Hematopoietic multipotent progenitor cell treated with erythropoietin and hydrocortisone succinate and interleukin-3 and kit ligand, for 6 days (in vitro differentiated cells): ENCODE data around the gene PGBD2.
"Not testable (repeated sequence)": the region's sequence is repeated elsewhere in the genome, so short reads cannot be mapped to it uniquely, and the experiment has no call there.

Experiments used
- DNase-seq: peaks from one replicate; pipeline ENCODE4 v3.0.0-alpha.2; 2015

The PGBD2 gene

GRCh38 chr1:248927283-248927682 lies 21.2 kb downstream of the PGBD2 start:
- DNase-seq = not testable (repeated sequence)

GRCh38 chr1:248928122-248928521 lies 22.1 kb downstream of the PGBD2 start:
- DNase-seq = not testable (repeated sequence)

- DNase-seq = not testable (repeated sequence)
These were observed 24.0 kb downstream of the PGBD2 start for GRCh38 chr1:248930037-248930436.

DNA sequence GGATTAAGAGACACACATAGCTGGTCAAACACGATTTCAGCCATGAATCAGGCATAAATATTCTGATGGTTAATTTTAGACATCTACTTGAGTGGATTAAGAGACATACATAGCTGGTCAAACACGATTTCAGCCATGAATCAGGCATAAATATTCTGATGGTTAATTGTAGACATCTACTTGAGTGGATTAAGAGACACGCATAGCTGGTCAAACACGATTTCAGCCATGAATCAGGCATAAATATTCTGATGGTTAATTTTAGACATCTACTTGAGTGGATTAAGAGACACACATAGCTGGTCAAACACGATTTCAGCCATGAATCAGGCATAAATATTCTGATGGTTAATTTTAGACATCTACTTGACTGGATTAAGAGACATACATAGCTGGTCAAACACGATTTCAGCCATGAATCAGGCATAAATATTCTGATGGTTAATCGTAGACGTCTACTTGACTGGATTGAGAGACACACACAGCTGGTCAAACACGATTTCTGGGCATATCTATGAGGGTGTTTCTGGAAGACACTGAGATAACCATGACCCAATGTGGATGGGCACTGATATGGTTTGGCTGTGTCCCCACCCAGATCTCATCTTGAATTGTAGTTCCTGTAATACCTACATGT lies 32.3 kb downstream of the PGBD2 start:
- not testable (repeated sequence) for DNase-seq

GRCh38 chr1:248944134-248944999 lies 38.3 kb downstream of the PGBD2 start:
- DNase-seq = not testable (repeated sequence)

DNA sequence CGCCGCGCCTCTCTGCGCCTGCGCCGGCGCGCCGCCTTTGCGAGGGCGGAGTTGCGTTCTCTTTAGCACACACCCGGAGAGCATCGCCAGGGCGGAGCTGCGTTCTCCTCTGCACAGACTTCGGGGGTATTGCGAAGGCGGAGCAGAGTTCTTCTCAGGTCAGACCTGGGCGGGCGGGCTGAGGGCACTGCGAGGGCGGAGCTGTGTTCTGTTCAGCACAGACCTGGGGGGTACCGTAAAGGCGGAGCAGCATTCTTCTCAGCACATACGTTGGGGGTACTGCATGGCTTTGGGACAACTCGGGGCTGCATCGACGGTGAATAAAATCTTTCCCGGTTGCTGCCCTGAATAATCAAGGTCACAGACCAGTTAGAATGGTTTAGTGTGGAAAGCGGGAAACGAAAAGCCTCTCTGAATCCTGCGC lies 39.0 kb downstream of the PGBD2 start:
- not testable (repeated sequence) for DNase-seq

GRCh38 chr1:248945453-248945852 lies 39.4 kb downstream of the PGBD2 start:
- DNase-seq = not testable (repeated sequence)

DNA sequence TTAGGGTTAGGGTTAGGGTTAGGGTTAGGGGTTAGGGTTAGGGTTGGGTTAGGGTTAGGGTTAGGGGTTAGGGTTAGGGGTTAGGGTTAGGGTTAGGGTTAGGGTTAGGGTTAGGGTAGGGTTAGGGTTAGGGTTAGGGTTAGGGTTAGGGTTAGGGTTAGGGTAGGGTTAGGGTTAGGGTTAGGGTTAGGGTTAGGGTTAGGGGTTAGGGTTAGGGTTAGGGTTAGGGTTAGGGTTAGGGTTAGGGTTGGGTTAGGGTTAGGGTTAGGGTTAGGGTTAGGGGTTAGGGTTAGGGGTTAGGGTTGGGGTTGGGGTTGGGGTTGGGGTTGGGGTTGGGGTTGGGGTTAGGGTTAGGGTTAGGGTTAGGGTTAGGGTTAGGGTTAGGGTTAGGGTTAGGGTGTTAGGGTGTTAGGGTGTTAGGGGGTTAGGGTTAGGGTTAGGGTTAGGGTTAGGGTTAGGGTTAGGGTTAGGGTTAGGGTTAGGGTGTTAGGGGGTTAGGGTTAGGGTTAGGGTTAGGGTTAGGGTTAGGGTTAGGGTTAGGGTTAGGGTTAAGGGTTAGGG lies 39.9 kb downstream of the PGBD2 start:
- not testable (repeated sequence) for DNase-seq
